Activated CD4-positive, alpha-beta T cell treated with anti-CD3 and anti-CD28 coated beads for 36 hours (primary cell): ENCODE data around the gene FOXN1. TPM values are rescaled to one million over a fixed set of nuclear protein-coding genes. Genes with fewer than 3 reads are reported as not detected.

Experiments used
- ATAC-seq: fragments of 200-7000 bp; cut with Tn5 transposase; one replicate; pipeline ENCODE4 v1.10.0; 2021; ENCODE audit warnings: mild to moderate bottlenecking, moderate library complexity
- CTCF ChIA-PET: fragments of 350-600 bp; sonication (Branson Sonifier 250); formaldehyde crosslinking; loops from one replicate; lab custom pipeline; 2021; ENCODE audit warnings: antibody characterized with exemption; lab: Charles Lee
- POLR2A ChIA-PET: fragments of 350-600 bp; sonication (Branson Sonifier 250); formaldehyde crosslinking; loops from one replicate; lab custom pipeline; 2021; ENCODE audit warnings: antibody characterized with exemption, inconsistent platforms; lab: Charles Lee
- DNase-seq: peaks from one replicate; pipeline ENCODE4 v3.0.0-alpha.2; 2020
- H3K27ac Mint-ChIP-seq: one replicate; pipeline ENCODE4 v1.8.0; 2021; ENCODE audit warnings: mixed read lengths
- H3K27me3 Mint-ChIP-seq: one replicate; pipeline ENCODE4 v1.8.0; 2021; ENCODE audit warnings: mixed read lengths
- H3K36me3 Mint-ChIP-seq: one replicate; pipeline ENCODE4 v1.8.0; 2021; ENCODE audit warnings: low read depth, mixed read lengths
- H3K4me1 Mint-ChIP-seq: one replicate; pipeline ENCODE4 v1.8.0; 2021; ENCODE audit warnings: mixed read lengths
- H3K4me3 Mint-ChIP-seq: one replicate; pipeline ENCODE4 v1.8.0; 2021; ENCODE audit warnings: mild to moderate bottlenecking, moderate library complexity, mixed read lengths
- H3K9me3 Mint-ChIP-seq: one replicate; pipeline ENCODE4 v1.8.0; 2021; ENCODE audit warnings: low read depth, mixed read lengths
- intact Hi-C, 2 experiments: fragments of 100-400 bp; cut with DNase I in 1 of 2; cut with micrococcal nuclease in 1 of 2; formaldehyde crosslinking; loops; one replicate each; pipeline versions ENCODE4 v1.14.2 to v1.15.1; 2022 to 2024; cut with DNase I, micrococcal nuclease
- total RNA-seq, 2 experiments: library from RNA; stranded (reverse); gene quantifications; one replicate each; pipeline ENCODE4 v1.2.3, GENCODE V29; 2021

The FOXN1 gene
- total RNA-seq, 2 experiments from 2014 or later, result not detected

DNA sequence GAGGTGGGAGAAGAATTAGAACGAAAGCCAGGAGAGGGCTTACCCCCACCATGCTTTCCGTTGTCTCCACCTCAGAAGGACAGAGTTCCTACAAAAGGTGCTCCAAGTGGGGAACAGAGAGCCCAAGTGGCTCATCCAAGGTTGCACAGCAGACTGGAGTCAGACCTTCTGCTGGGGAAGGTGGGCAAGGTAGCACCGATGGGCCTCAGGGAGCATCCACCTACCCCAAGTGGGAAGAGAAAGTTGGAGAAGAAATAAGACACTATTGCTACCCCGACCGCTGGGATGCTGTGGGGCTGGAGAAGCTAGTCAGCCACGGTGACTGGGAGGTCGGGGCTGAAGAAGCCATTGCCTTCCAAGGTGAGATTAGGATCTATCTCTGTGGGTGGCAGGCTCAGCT lies 24.8 kb downstream of the FOXN1 start:
- no peaks in the 10 kb centered on the region for H3K36me3 Mint-ChIP-seq
- no peaks in the 10 kb centered on the region for H3K9me3 Mint-ChIP-seq
- no peaks in the 10 kb centered on the region for H3K4me1 Mint-ChIP-seq
- CTCF ChIA-PET, result no interaction called here
- no peak overlapping the region for H3K27ac Mint-ChIP-seq
- no peak for DNase-seq
- ATAC-seq, result no peak
- H3K4me3 Mint-ChIP-seq, result no peak overlapping the region
- intact Hi-C loops, result no loop called here
- POLR2A ChIA-PET, result no interaction called here
- H3K27me3 Mint-ChIP-seq, result no peaks in the 10 kb centered on the region

GRCh38 chr17:28532050-28532960 lies 26.2 kb downstream of the FOXN1 start:
- Mint-ChIP-seq H3K27ac (no peak overlapping the region), H3K9me3 (no peaks in the 10 kb centered on the region), H3K4me3 (no peak overlapping the region), H3K4me1 (no peaks in the 10 kb centered on the region), H3K27me3 (no peaks in the 10 kb centered on the region), H3K36me3 (no peaks in the 10 kb centered on the region)
- ChIA-PET POLR2A (no interaction called here), CTCF (interaction anchor here (0.6 to 1.0 kb wide), 2 partner anchors 19 to 150 kb away, joined by 3 to 4 read pairs; no protein-coding TSS in a partner anchor)
- intact Hi-C loops, result no loop called here
- no peak for DNase-seq
- ATAC-seq, result no peak

DNA sequence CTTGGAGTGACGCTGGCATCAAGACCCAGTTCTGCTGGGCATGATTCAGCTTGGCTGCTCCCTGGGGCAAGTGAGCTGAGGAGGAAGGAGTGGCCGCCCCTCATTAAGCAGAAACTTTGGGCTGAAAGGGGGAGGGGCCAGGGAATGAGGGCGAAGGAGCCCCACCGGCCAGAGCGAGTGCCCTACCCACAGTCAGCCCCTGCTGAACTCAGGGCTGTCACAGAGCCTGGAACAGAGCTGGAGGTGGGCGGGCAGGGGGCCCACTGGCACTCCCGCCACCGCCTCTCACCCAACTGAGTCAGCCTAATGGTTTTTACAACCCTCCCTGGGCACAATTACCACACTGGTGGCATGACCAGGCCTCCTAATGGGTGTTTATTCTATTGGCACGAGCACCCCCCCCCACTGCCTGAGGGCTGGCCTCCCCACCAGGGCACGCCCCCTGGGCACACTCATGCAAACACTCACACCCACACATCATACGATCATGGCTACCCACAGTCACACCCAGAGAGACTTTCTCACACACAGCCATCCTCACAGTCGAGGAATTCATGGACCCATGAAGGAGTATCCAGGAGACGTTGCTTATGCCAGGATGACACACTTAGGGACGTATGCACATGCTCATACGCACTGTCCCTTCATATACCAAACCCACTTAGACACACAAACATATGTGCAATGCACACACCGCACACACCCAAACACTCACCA lies 27.1 kb downstream of the FOXN1 start:
- Mint-ChIP-seq H3K36me3 (no peaks in the 10 kb centered on the region), H3K27me3 (no peaks in the 10 kb centered on the region), H3K4me3 (no peak overlapping the region), H3K4me1 (no peaks in the 10 kb centered on the region), H3K27ac (no peak overlapping the region), H3K9me3 (no peaks in the 10 kb centered on the region)
- intact Hi-C loops, result no loop called here
- DNase-seq (no peak), ATAC-seq (no peak)
- CTCF ChIA-PET, result no interaction called here
- POLR2A ChIA-PET, result no interaction called here

DNA sequence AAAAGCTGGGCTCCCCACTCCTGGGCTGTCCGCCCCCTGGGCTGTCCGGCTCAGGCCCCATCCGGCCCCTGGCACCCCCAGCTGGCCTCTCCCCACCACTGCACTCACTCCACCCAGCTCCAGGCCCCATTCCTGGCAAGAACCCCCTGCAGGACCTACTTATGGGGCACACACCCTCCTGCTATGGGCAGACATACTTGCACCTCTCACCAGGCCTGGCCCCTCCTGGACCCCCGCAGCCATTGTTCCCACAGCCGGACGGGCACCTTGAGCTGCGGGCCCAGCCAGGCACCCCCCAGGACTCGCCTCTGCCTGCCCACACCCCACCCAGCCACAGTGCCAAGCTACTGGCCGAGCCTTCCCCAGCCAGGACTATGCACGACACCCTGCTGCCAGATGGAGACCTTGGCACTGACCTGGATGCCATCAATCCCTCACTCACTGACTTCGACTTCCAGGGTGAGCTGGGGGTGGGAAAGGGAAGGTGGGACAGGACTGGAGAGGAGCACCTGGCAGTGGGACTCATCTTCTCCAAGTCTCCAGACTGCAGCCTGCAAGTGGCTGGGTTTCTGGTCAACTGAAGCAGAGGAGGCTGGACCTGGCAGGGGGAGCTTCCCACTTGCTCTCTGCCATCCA lies 28.7 kb downstream of the FOXN1 start:
- ChIA-PET POLR2A (no interaction called here), CTCF (interaction anchor here (1.0 to 1.4 kb wide), 3 partner anchors 16 to 39 kb away, joined by 3 read pairs; no protein-coding TSS in a partner anchor)
- intact Hi-C loops, result no loop called here
- Mint-ChIP-seq H3K27ac (no peak overlapping the region), H3K36me3 (no peaks in the 10 kb centered on the region), H3K9me3 (no peaks in the 10 kb centered on the region), H3K4me3 (no peak overlapping the region), H3K27me3 (no peaks in the 10 kb centered on the region), H3K4me1 (no peaks in the 10 kb centered on the region)
- ATAC-seq (no peak), DNase-seq (no peak)

GRCh38 chr17:28536532-28537218 lies 30.5 kb downstream of the FOXN1 start:
- intact Hi-C loops, result no loop called here
- no peak overlapping the region for H3K4me3 Mint-ChIP-seq
- POLR2A ChIA-PET, result no interaction called here
- no peaks in the 10 kb centered on the region for H3K4me1 Mint-ChIP-seq
- no peaks in the 10 kb centered on the region for H3K36me3 Mint-ChIP-seq
- H3K9me3 Mint-ChIP-seq, result no peaks in the 10 kb centered on the region
- DNase-seq (no peak), ATAC-seq (no peak)
- H3K27me3 Mint-ChIP-seq, result no peaks in the 10 kb centered on the region
- CTCF ChIA-PET, result interaction anchor here (0.6 to 1.6 kb wide), 8 partner anchors 9 to 191 kb away, joined by 3 to 6 read pairs (median 3); no protein-coding TSS in a partner anchor
- no peak overlapping the region for H3K27ac Mint-ChIP-seq

- ChIA-PET CTCF (interaction anchor here (0.6 to 1.6 kb wide), 6 partner anchors 9 to 192 kb away, joined by 3 to 6 read pairs (median 4); no protein-coding TSS in a partner anchor), POLR2A (no interaction called here)
- Mint-ChIP-seq H3K4me3 (no peak overlapping the region), H3K27me3 (no peaks in the 10 kb centered on the region), H3K27ac (no peak overlapping the region), H3K9me3 (no peaks in the 10 kb centered on the region), H3K4me1 (no peaks in the 10 kb centered on the region), H3K36me3 (no peaks in the 10 kb centered on the region)
- no peak for DNase-seq
- intact Hi-C loops, result no loop called here
- ATAC-seq, result no peak
Observed at GRCh38 chr17:28537219-28537610, 31.1 kb downstream of the FOXN1 start.

DNA sequence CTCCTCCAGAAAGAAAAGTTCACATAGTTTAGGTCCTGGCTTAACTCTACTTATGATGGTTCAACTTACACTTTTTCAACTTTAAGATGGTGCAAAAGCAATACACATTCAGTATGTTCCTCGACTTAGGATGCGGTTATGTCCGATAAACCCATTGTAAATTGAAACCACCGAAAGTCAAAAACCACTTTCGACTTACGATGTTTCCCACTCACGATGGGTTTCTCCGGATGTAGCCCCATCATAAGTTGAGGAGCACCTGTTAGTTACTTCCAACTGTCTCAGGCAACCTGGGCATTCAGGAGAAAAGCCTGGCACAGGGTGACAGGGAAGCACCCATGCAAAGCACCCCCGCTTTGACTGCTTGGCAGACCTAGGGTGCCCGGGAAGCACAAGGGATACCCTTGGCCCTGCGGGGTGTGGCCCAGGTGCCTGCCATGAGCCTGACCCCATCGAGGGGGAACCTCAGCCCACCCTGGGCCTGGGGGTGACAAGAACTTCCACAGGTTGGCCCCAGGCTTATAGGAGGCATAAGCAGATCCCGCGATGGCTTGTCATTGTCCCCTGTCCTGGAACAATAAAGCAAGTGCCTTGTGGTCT lies 32.2 kb downstream of the FOXN1 start:
- H3K27me3 Mint-ChIP-seq, result no peaks in the 10 kb centered on the region
- no peak overlapping the region for H3K27ac Mint-ChIP-seq
- intact Hi-C loops, result no loop called here
- no peaks in the 10 kb centered on the region for H3K9me3 Mint-ChIP-seq
- no peak for ATAC-seq
- no peak for DNase-seq
- CTCF ChIA-PET, result interaction anchor here (1.3 kb wide), 1 partner anchor 9 kb away, joined by 3 read pairs; no protein-coding TSS in a partner anchor
- H3K4me1 Mint-ChIP-seq, result no peaks in the 10 kb centered on the region
- H3K4me3 Mint-ChIP-seq, result no peak overlapping the region
- POLR2A ChIA-PET, result no interaction called here
- no peaks in the 10 kb centered on the region for H3K36me3 Mint-ChIP-seq

- intact Hi-C loops, result loop anchor here (1.0 kb wide), 1 partner anchor 46 kb away; no protein-coding TSS in a partner anchor
- no peak overlapping the region for H3K4me3 Mint-ChIP-seq
- no peaks in the 10 kb centered on the region for H3K9me3 Mint-ChIP-seq
- no peaks in the 10 kb centered on the region for H3K4me1 Mint-ChIP-seq
- DNase-seq (no peak), ATAC-seq (no peak)
- no peaks in the 10 kb centered on the region for H3K27me3 Mint-ChIP-seq
- ChIA-PET CTCF (interaction anchor here (0.6 to 2.0 kb wide), 7 partner anchors 8 to 288 kb away, joined by 3 to 9 read pairs (median 4); no protein-coding TSS in a partner anchor), POLR2A (no interaction called here)
- H3K27ac Mint-ChIP-seq, result no peak overlapping the region
- H3K36me3 Mint-ChIP-seq, result no peaks in the 10 kb centered on the region
Observed at GRCh38 chr17:28540231-28540630, 34.1 kb downstream of the FOXN1 start.

DNA sequence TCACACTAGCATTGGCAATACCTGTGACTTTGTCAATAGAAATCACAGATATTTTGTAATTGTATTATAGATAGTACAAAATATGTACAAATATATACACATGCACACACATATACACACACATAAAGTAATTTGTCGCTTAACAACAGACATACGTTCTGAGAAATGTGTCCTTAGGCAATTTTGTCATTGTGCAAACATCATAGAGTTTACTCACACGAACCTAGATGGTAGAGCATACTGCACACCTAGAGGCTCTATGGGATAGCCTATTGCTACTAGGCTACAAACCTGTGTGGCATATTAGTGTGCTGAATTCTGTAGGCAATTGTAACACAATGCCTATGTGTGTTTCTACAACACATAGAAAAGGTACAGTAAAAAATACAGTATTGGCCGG lies 35.3 kb downstream of the FOXN1 start:
- DNase-seq (no peak), ATAC-seq (no peak)
- no peaks in the 10 kb centered on the region for H3K4me1 Mint-ChIP-seq
- no peaks in the 10 kb centered on the region for H3K36me3 Mint-ChIP-seq
- H3K27me3 Mint-ChIP-seq, result no peaks in the 10 kb centered on the region
- no peak overlapping the region for H3K4me3 Mint-ChIP-seq
- intact Hi-C loops, result no loop called here
- POLR2A ChIA-PET, result no interaction called here
- no peak overlapping the region for H3K27ac Mint-ChIP-seq
- CTCF ChIA-PET, result interaction anchor here (0.6 to 1.7 kb wide), 7 partner anchors 9 to 142 kb away, joined by 3 to 9 read pairs (median 3); partner anchors contain the start of gene PIGS
- H3K9me3 Mint-ChIP-seq, result no peaks in the 10 kb centered on the region

- H3K27me3 Mint-ChIP-seq, result no peaks in the 10 kb centered on the region
- DNase-seq (no peak), ATAC-seq (no peak)
- ChIA-PET CTCF (interaction anchor here (0.7 kb wide), 2 partner anchors 31 to 102 kb away, joined by 3 to 4 read pairs; no protein-coding TSS in a partner anchor), POLR2A (no interaction called here)
- no peak overlapping the region for H3K27ac Mint-ChIP-seq
- peaks cover 22% of the 10 kb centered on the region for H3K4me1 Mint-ChIP-seq
- no peak overlapping the region for H3K4me3 Mint-ChIP-seq
- peaks cover 6% of the 10 kb centered on the region for H3K36me3 Mint-ChIP-seq
- no peaks in the 10 kb centered on the region for H3K9me3 Mint-ChIP-seq
- intact Hi-C loops, result no loop called here
Observed at GRCh38 chr17:28544402-28545140, 38.4 kb downstream of the FOXN1 start.
